Psoas muscle (tissue), 8 donors: Measurements from ENCODE around the gene CPLX4. TPM values are rescaled to one million over a fixed set of nuclear protein-coding genes. Genes with fewer than 3 reads are reported as not detected.
A peak's percentile ranks its signal among the peaks of the same experiment; 100 is the strongest.
"Not testable (repeated sequence)": the region's sequence is repeated elsewhere in the genome, so short reads cannot be mapped to it uniquely, and the experiment has no call there.

Experiments used
- ATAC-seq, 4 donors: fragments of 200-7000 bp; cut with Tn5 transposase; one replicate each; pipeline ENCODE4 v1.9.1; 2020; ENCODE audit warnings: moderate library complexity in 3 of 4, mild to moderate bottlenecking in 2 of 4
- DNase-seq, 2 donors: peaks; one replicate each; pipeline ENCODE4 v3.0.0-alpha.2; 2020
- H3K27ac ChIP-seq: fragments of 200-600 bp; one replicate; pipeline ENCODE4 v1.8.0; 2022
- H3K27me3 ChIP-seq, 3 donors: fragments of 200-600 bp in 1 of 3; one replicate each; pipeline versions ENCODE4 v1.6.1 to v1.8.0; 2013 to 2022; ENCODE audit warnings: low read length in 2 of 3, mild to moderate bottlenecking in 2 of 3, moderate library complexity in 1 of 3; ENCODE audit not compliant: insufficient read depth in 3 of 3
- H3K36me3 ChIP-seq, 2 donors: fragments of 200-600 bp in 1 of 2; one replicate each; pipeline versions ENCODE4 v1.6.1 to v1.8.0; 2013 to 2022; ENCODE audit warnings: low read depth in 1 of 2, mild to moderate bottlenecking in 1 of 2, moderate library complexity in 1 of 2; ENCODE audit not compliant: insufficient read depth in 1 of 2
- H3K4me1 ChIP-seq: fragments of 200-600 bp; one replicate; pipeline ENCODE4 v1.8.0; 2022
- H3K4me3 ChIP-seq: fragments of 200-600 bp; one replicate; pipeline ENCODE4 v1.8.0; 2022; ENCODE audit warnings: mild to moderate bottlenecking
- H3K9me3 ChIP-seq: fragments of 200-600 bp; one replicate; pipeline ENCODE4 v1.8.0; 2022
- CTCF ChIP-seq: fragments of 200-600 bp; IDR thresholded peaks from one replicate; pipeline ENCODE4 v1.8.0; 2022; ENCODE audit warnings: antibody characterized with exemption
- WGBS, 3 donors: extraction: QIAGEN DNeasy Blood & Tissue Kit; methylation state at CpG; one replicate each; pipeline versions ENCODE4 v1.1.6 to v1.1.7; 2013; 5-methylcytosine and 5-hydroxymethylcytosine counted together
- intact Hi-C, 2 donors: fragments of 100-400 bp; cut with DNase I; formaldehyde crosslinking; loops; one replicate each; pipeline versions ENCODE4 v1.11.0 to v1.14.2; 2022
- polyA plus RNA-seq, 3 donors: library from polyadenylated mRNA; stranded (reverse); fragments of 200-250 nt; gene quantifications; one replicate each; pipeline ENCODE4 v1.2.3, GENCODE V29; 2013
- total RNA-seq, 4 donors: library from RNA; stranded (reverse); fragmentation: NEBNext Ultra II Directional in 2 of 4; extraction: Animal tissue kit (Norgen Biotek cat#: 25700) in 2 of 4; gene quantifications; one replicate each; pipeline versions ENCODE4 v1.2.1 to v1.2.4, GENCODE V29; 2021 to 2023
- donor health status: healthy with polysubstance abuse.
- donor health status: DM: no; HTN: no; CAD: no; lungs with moderate emphysema.
- donor health status: Bipolar disorder and iron deficiency.
- donor health status: healthy.
- donor health status: DM: yes; HTN: yes; CAD: no.
- donor health status: DM: no; HTN: no; CAD: no.
- donor health status: DM: no; HTN: no; CAD: no.
- donor health status: DM: yes; HTN: yes; CAD: no.

CPLX4 gene
- total and polyA plus RNA-seq, 7 donors = not detected

GRCh38 chr18:59263661-59264060 is 54.8 kb downstream of the CPLX4 start:
- DNase-seq (no peak), ATAC-seq (no peak)
- no peak for TF ChIP-seq CTCF
- Histone ChIP-seq H3K27me3 (peaks cover 0 to 60% (median 29%) of the 10 kb centered on the region in 3 donors), H3K4me1 (peaks cover 2% of the 10 kb centered on the region), H3K27ac (no peak overlapping the region), H3K36me3 (no peaks in the 10 kb centered on the region), H3K9me3 (no peaks in the 10 kb centered on the region), H3K4me3 (no peak overlapping the region)
- 4 to 7% (median 5%) methylated on average over 16 of the region's 16 CpGs for WGBS, 3 donors
- intact Hi-C loops = no loop called here

GRCh38 chr18:59262243-59262642 is 56.2 kb downstream of the CPLX4 start:
- H3K4me3 ChIP-seq, H3K9me3 ChIP-seq, H3K27ac ChIP-seq, DNase-seq, ATAC-seq, H3K4me1 ChIP-seq, intact Hi-C loops, H3K36me3 ChIP-seq: not testable (repeated sequence)
- 89 to 94% (median 92%) methylated on average over 1 to 2 of the region's 2 CpGs for WGBS, 3 donors
- H3K27me3 ChIP-seq = peaks cover 0 to 45% (median 17%) of the 10 kb centered on the region in 3 donors

GRCh38 chr18:59261842-59262241 is 56.6 kb downstream of the CPLX4 start:
- H3K4me1 ChIP-seq, H3K4me3 ChIP-seq, intact Hi-C loops, ATAC-seq, H3K9me3 ChIP-seq, DNase-seq, H3K27ac ChIP-seq, H3K36me3 ChIP-seq: not testable (repeated sequence)
- 66 to 94% (median 67%) methylated on average over 2 to 3 of the region's 3 CpGs for WGBS, 3 donors
- peaks cover 0 to 41% (median 16%) of the 10 kb centered on the region in 3 donors for H3K27me3 ChIP-seq

GRCh38 chr18:59255491-59255890 is 63.0 kb downstream of the CPLX4 start:
- 82 to 95% (median 92%) methylated on average over 15 to 30 of the region's 30 CpGs for WGBS, 3 donors
- ATAC-seq, H3K4me1 ChIP-seq, intact Hi-C loops, H3K27me3 ChIP-seq, H3K9me3 ChIP-seq, H3K4me3 ChIP-seq, H3K36me3 ChIP-seq, DNase-seq, H3K27ac ChIP-seq: not testable (repeated sequence)

- H3K27ac ChIP-seq = no peak overlapping the region
- WGBS, 3 donors = 21 to 25% (median 22%) methylated on average over 5 of the region's 5 CpGs
- H3K27me3 ChIP-seq = peaks cover 0 to 24% (median 10%) of the 10 kb centered on the region in 3 donors
- no peaks in the 10 kb centered on the region for H3K4me1 ChIP-seq
- no peaks in the 10 kb centered on the region for H3K9me3 ChIP-seq
- DNase-seq (no peak), ATAC-seq (peak in 1 of 4 donors; percentile 54)
- H3K36me3 ChIP-seq = no peaks in the 10 kb centered on the region
- H3K4me3 ChIP-seq = no peak overlapping the region
- peak; percentile 71 for TF ChIP-seq CTCF
- intact Hi-C loops = loop anchor here in 1 of 2 donors (5.0 kb wide), 1 partner anchor 153 kb away; no protein-coding TSS in a partner anchor
Observed at GRCh38 chr18:59249199-59249774, 69.2 kb downstream of the CPLX4 start.

GRCh38 chr18:59246796-59247195 is 71.7 kb downstream of the CPLX4 start:
- no peak overlapping the region for H3K27ac ChIP-seq
- intact Hi-C loops = loop anchor here in 1 of 2 donors (5.0 kb wide), 1 partner anchor 156 kb away; no protein-coding TSS in a partner anchor
- TF ChIP-seq CTCF = no peak
- peaks cover 0 to 24% (median 10%) of the 10 kb centered on the region in 3 donors for H3K27me3 ChIP-seq
- 35 to 61% (median 41%) methylated on average over 4 of the region's 4 CpGs for WGBS, 3 donors
- H3K36me3 ChIP-seq = no peaks in the 10 kb centered on the region
- no peak for ATAC-seq
- H3K9me3 ChIP-seq = no peaks in the 10 kb centered on the region
- no peaks in the 10 kb centered on the region for H3K4me1 ChIP-seq
- no peak overlapping the region for H3K4me3 ChIP-seq
- DNase-seq = no peak

Other genes with a start within 250 kb of the CPLX4 start
- 10 to 100 TPM; 11.3 to 19.5 (median 15.9) TPM for gene SEC11C, start 178.8 kb downstream of the CPLX4 start, total RNA-seq
- gene SEC11C, start 178.8 kb downstream of the CPLX4 start, polyA plus RNA-seq = 10 to 100 TPM; 13.4 to 27.7 (median 23.4) TPM
- not detected for gene GRP, start 98.5 kb downstream of the CPLX4 start, total RNA-seq
- not detected for gene GRP, start 98.5 kb downstream of the CPLX4 start, polyA plus RNA-seq
- not detected for gene RAX, start 45.2 kb downstream of the CPLX4 start, total RNA-seq
- gene RAX, start 45.2 kb downstream of the CPLX4 start, polyA plus RNA-seq = not detected
- 10 to 100 TPM; 31.3 to 64.0 (median 41.9) TPM for gene LMAN1, start 40.6 kb upstream of the CPLX4 start, total RNA-seq
- gene LMAN1, start 40.6 kb upstream of the CPLX4 start, polyA plus RNA-seq = 10 to 100 TPM; 15.7 to 34.5 (median 17.4) TPM